WI38 (cell line): ENCODE data around the gene MROH9.

ENCODE experiments used
- H3K4me3 ChIP-seq: 2 replicates; pipeline ENCODE4 v1.5.1; 2011; ENCODE audit warnings: low read depth, mild to moderate bottlenecking, control low read depth, low read length
- CTCF ChIP-seq: IDR thresholded peaks from 2 replicates; pipeline ENCODE4 v1.5.1; 2012; ENCODE audit warnings: low read depth, mild to moderate bottlenecking, control low read depth, low read length

The MROH9 gene

GRCh38 chr1:171103862-171104261, 168.5 kb downstream of the MROH9 start:
- H3K4me3 ChIP-seq: no peak overlapping the region
- TF ChIP-seq CTCF: no peak

DNA sequence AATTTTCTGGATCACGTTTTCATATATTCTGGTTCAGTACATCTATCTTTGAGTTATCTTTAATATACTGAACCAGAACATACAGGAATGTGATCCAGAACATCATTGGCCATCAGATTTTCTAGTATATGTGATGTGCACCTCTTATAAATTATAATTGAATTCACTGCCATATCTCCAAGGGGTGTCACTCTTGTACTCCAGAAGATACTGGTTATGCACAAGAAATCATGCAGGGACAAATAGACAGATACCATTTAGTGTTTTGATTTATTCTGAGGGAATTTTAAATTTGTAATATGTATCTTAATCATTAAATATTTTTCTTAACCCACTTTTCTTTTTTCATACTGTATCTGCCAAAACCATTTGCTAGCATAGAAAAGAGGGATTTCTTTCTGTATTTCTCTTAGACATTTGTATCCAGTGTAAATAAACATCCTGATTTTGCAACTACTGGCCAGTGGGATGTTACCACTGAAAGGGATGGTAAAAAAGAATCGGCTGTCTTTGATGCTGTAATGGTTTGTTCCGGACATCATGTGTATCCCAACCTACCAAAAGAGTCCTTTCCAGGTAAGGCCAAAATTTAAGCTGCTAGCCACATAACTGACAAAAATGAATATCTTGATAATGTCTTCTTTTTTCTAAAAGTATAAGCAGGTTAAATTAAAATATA, 172.1 kb downstream of the MROH9 start:
- no peak for TF ChIP-seq CTCF
- H3K4me3 ChIP-seq: no peak overlapping the region

GRCh38 chr1:171107969-171108368, 172.6 kb downstream of the MROH9 start:
- TF ChIP-seq CTCF: no peak
- H3K4me3 ChIP-seq: no peak overlapping the region

DNA sequence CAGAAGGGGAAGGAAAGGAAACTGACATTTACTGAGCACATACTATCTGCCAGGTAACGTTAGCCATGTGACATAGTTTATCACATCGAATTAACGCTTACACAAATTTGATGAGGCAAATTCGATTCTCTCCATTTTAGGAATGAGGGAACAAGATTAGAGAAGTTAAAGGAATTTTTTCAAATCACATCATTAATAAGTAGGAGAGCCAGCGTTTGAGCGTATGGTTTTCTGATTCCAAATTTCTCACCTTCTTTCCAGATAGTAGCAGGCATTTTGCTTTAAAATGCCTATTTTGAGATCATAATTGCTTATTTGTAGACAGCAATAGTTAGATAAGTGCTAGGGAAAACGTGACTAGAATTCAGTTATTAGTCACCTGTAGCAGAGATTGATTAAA, 174.6 kb downstream of the MROH9 start:
- no peak for TF ChIP-seq CTCF
- H3K4me3 ChIP-seq: no peak overlapping the region

DNA sequence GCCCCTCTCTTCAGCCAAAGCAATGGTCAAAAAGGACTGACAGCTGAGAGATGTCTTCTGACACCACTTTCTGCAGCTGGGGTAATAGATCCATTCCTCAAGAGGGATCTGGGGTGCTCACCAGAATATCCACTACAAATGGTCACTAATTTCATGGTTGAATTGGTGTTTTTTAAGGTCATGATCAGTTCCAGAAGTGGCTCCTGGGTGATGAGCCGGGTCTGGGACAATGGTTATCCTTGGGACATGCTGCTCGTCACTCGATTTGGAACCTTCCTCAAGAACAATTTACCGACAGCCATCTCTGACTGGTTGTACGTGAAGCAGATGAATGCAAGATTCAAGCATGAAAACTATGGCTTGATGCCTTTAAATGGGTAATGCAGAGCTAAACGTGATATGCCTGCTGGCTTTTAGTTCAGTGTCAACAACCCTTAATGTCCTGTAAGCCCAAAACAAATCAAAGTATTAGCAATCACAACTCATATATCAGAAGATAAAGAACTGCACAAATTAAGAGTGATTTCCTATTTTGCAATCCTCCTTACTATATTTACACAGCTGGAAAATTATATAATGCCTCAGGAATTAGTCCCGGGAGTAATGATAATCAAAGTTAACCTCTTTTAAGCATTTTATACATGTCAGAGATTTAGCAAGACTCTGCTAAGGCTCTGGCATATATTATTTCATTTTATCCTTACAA, 175.4 kb downstream of the MROH9 start:
- no peak for TF ChIP-seq CTCF

DNA sequence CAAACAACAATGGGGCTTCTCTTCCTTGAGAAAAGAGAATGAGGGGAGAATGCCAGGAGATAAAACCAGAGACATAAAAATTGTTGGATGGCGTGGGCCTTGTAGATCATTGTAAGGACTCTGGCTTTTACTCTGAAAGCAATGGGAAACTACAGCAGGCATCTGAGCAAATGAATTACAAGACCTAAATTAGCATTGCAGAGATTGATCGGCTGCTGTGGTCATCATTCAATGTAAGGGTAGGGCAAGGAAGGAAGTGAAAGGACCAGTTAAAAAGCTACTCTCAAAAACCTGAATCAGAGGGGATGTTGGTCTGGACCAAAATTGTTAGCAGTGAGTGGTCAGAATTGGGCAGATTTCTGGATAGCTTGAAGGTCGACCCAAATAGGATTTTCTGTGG, 176.8 kb downstream of the MROH9 start:
- no peak for TF ChIP-seq CTCF
- no peak overlapping the region for H3K4me3 ChIP-seq

More for the DNA sequence above, 175.4 kb downstream of the MROH9 start:
- H3K4me3 ChIP-seq: no peak overlapping the region

GRCh38 chr1:171113382-171113781, 178.0 kb downstream of the MROH9 start:
- TF ChIP-seq CTCF: no peak
- no peak overlapping the region for H3K4me3 ChIP-seq
